Measurements from ENCODE around the gene FHIP2A.

Gene FHIP2A

DNA sequence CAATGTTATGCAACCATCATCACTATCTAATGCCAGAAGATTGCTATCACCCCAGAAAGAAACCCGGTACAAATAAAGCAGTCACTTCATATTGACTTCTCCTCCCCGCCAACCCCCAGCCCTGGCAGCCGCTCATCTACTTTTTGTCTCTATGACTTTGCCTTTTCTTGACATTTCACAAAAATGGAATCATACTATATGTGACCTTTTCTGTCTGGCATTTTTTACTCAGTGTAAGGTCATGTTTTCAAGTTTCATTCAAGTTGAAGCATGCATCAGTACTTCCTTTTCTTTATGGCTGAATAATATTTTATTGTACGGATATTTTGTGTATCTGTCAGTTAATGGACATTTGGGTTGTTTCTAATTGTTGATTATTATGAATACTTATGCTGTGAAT, 28.1 kb downstream of the FHIP2A start:
- Histone ChIP-seq H4K20me1 (ENCODE audit: insufficient read depth) (no peaks in the 10 kb centered on the region), H3K4me3 (IDR thresholded peaks at IDR 0.05; ENCODE audit: insufficient read depth, low read depth, low read length) (no peak overlapping the region), H3K79me2 (ENCODE audit: insufficient read depth, low read depth) (no peaks in the 10 kb centered on the region), H3K27ac (no peak overlapping the region), H2AFZ (ENCODE audit: low read depth) (no peak overlapping the region), H3K9ac (no peak overlapping the region), H3K27me3 (ENCODE audit: insufficient read depth, low read depth) (no peaks in the 10 kb centered on the region), H3K36me3 (ENCODE audit: insufficient read depth) (0 out of 2 replicates have a peak, but pooled peaks cover 4% of the 10 kb centered on the region), H3K4me2 (no peak overlapping the region), H3K4me1 (ENCODE audit: low read depth, poor library complexity, severe bottlenecking) (no peaks in the 10 kb centered on the region)
- TF ChIP-seq, protein P1, sequence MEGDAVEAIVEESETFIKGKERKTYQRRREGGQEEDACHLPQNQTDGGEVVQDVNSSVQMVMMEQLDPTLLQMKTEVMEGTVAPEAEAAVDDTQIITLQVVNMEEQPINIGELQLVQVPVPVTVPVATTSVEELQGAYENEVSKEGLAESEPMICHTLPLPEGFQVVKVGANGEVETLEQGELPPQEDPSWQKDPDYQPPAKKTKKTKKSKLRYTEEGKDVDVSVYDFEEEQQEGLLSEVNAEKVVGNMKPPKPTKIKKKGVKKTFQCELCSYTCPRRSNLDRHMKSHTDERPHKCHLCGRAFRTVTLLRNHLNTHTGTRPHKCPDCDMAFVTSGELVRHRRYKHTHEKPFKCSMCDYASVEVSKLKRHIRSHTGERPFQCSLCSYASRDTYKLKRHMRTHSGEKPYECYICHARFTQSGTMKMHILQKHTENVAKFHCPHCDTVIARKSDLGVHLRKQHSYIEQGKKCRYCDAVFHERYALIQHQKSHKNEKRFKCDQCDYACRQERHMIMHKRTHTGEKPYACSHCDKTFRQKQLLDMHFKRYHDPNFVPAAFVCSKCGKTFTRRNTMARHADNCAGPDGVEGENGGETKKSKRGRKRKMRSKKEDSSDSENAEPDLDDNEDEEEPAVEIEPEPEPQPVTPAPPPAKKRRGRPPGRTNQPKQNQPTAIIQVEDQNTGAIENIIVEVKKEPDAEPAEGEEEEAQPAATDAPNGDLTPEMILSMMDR (conservative IDR thresholded peaks at IDR 0.05; ENCODE audit: low read depth, low read length), result no peak

GRCh38 chr10:114850126-114850525, 28.5 kb downstream of the FHIP2A start:
- Histone ChIP-seq H3K36me3 (ENCODE audit: insufficient read depth) (0 out of 2 replicates have a peak, but pooled peaks cover 4% of the 10 kb centered on the region), H3K79me2 (ENCODE audit: insufficient read depth, low read depth) (no peaks in the 10 kb centered on the region), H3K27me3 (ENCODE audit: insufficient read depth, low read depth) (no peaks in the 10 kb centered on the region), H3K4me3 (IDR thresholded peaks at IDR 0.05; ENCODE audit: insufficient read depth, low read depth, low read length) (no peak overlapping the region), H3K4me1 (ENCODE audit: low read depth, poor library complexity, severe bottlenecking) (no peaks in the 10 kb centered on the region), H3K27ac (no peak overlapping the region), H3K9ac (no peak overlapping the region), H4K20me1 (ENCODE audit: insufficient read depth) (no peaks in the 10 kb centered on the region), H3K4me2 (no peak overlapping the region), H2AFZ (ENCODE audit: low read depth) (no peak overlapping the region)
- TF ChIP-seq, protein P1 (conservative IDR thresholded peaks at IDR 0.05; ENCODE audit: low read depth, low read length), result no peak

DNA sequence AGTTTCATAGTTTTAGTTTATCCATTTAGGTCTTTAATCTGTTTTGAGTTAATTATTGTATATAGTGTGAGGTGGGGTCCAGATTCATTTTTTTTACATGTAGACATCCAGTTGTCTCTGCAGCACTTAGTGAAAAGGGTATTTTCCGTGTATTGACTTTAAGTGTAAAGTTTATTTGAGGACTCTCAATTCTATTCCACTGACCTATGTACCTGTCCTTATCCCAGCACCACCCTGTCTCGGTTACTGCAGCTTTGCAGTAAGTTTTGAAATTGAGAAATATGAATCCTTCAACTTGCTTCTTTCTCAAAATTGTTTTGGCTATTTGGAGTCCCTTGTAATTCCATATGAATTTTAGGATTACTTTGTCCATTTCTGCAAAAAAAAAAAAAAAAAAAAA, 29.8 kb downstream of the FHIP2A start:
- 0 out of 2 replicates have a peak, but pooled peaks cover 4% of the 10 kb centered on the region for H3K36me3 ChIP-seq (ENCODE audit: insufficient read depth)
- H3K4me1 ChIP-seq (ENCODE audit: low read depth, poor library complexity, severe bottlenecking), result no peaks in the 10 kb centered on the region
- no peaks in the 10 kb centered on the region for H3K79me2 ChIP-seq (ENCODE audit: insufficient read depth, low read depth)
- no peaks in the 10 kb centered on the region for H3K27me3 ChIP-seq (ENCODE audit: insufficient read depth, low read depth)
- TF ChIP-seq, protein P1 (conservative IDR thresholded peaks at IDR 0.05; ENCODE audit: low read depth, low read length), result no peak
- no peaks in the 10 kb centered on the region for H4K20me1 ChIP-seq (ENCODE audit: insufficient read depth)
- H3K9ac ChIP-seq, result no peak overlapping the region
- H3K4me3 ChIP-seq (IDR thresholded peaks at IDR 0.05; ENCODE audit: insufficient read depth, low read depth, low read length), result no peak overlapping the region
- no peak overlapping the region for H3K27ac ChIP-seq
- no peak overlapping the region for H3K4me2 ChIP-seq
- H2AFZ ChIP-seq (ENCODE audit: low read depth), result no peak overlapping the region

DNA sequence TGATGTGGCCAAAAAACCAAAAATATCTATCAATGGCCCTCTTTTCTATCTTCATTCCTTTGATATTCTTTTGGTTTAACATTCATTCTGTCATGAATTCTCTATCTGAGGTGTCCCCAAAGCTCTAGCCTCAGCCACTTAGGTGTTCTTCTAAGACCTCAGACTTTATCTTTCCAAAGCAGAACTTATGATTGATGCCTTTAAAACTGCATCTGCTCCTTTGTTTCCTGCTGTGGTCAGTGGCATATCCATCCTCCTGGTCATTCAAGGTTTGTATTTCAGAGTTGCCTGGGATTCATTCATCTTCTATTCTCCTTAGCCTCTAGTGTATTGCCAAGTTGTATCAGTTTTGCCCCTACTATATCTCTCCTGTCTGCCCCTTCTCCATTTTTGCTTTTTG, 30.6 kb downstream of the FHIP2A start:
- Histone ChIP-seq H3K27ac (no peak overlapping the region), H3K9ac (no peak overlapping the region), H3K36me3 (ENCODE audit: insufficient read depth) (0 out of 2 replicates have a peak, but pooled peaks cover 4% of the 10 kb centered on the region), H2AFZ (ENCODE audit: low read depth) (no peak overlapping the region), H3K4me3 (IDR thresholded peaks at IDR 0.05; ENCODE audit: insufficient read depth, low read depth, low read length) (no peak overlapping the region), H3K79me2 (ENCODE audit: insufficient read depth, low read depth) (no peaks in the 10 kb centered on the region), H3K4me1 (ENCODE audit: low read depth, poor library complexity, severe bottlenecking) (no peaks in the 10 kb centered on the region), H4K20me1 (ENCODE audit: insufficient read depth) (no peaks in the 10 kb centered on the region), H3K4me2 (no peak overlapping the region), H3K27me3 (ENCODE audit: insufficient read depth, low read depth) (no peaks in the 10 kb centered on the region)
- TF ChIP-seq, protein P1 (conservative IDR thresholded peaks at IDR 0.05; ENCODE audit: low read depth, low read length), result no peak
